Urinary bladder (tissue), 4 donors: ENCODE data around the gene COMMD7. TPM values are rescaled to one million over a fixed set of nuclear protein-coding genes. Genes with fewer than 3 reads are reported as not detected.

ENCODE experiments used
- DNase-seq: peaks from one replicate; pipeline ENCODE4 v3.0.0-alpha.2; 2015; ENCODE audit errors: extremely low spot score
- H3K27ac ChIP-seq: one replicate; pipeline ENCODE4 v1.5.1; 2013; ENCODE audit warnings: low read depth, mild to moderate bottlenecking, moderate library complexity
- H3K36me3 ChIP-seq: one replicate; pipeline ENCODE4 v1.6.1; 2013; ENCODE audit warnings: mild to moderate bottlenecking, moderate library complexity; ENCODE audit not compliant: insufficient read depth
- H3K4me1 ChIP-seq: one replicate; pipeline ENCODE4 v1.6.1; 2013; ENCODE audit warnings: mild to moderate bottlenecking, moderate library complexity; ENCODE audit not compliant: insufficient read depth
- H3K4me3 ChIP-seq: one replicate; pipeline ENCODE4 v1.5.1; 2013; ENCODE audit warnings: low read depth, low read length
- WGBS: extraction: QIAGEN DNeasy Blood & Tissue Kit; methylation state at CpG from one replicate; pipeline ENCODE4 v1.1.7; 2013; 5-methylcytosine and 5-hydroxymethylcytosine counted together
- polyA plus RNA-seq: library from polyadenylated mRNA; stranded (reverse); fragments of 200-250 nt; gene quantifications from one replicate; pipeline ENCODE4 v1.2.3, GENCODE V29; 2013
- total RNA-seq: library from RNA; depleted of rRNA; stranded (reverse); fragments of >200 nt; gene quantifications from one replicate; pipeline ENCODE4 v1.2.3, GENCODE V29; 2014
- donor health status: healthy with polysubstance abuse.
- donor health status: healthy.

COMMD7 gene
- total RNA-seq (11.9 TPM), polyA plus RNA-seq (49.6 TPM)

DNA sequence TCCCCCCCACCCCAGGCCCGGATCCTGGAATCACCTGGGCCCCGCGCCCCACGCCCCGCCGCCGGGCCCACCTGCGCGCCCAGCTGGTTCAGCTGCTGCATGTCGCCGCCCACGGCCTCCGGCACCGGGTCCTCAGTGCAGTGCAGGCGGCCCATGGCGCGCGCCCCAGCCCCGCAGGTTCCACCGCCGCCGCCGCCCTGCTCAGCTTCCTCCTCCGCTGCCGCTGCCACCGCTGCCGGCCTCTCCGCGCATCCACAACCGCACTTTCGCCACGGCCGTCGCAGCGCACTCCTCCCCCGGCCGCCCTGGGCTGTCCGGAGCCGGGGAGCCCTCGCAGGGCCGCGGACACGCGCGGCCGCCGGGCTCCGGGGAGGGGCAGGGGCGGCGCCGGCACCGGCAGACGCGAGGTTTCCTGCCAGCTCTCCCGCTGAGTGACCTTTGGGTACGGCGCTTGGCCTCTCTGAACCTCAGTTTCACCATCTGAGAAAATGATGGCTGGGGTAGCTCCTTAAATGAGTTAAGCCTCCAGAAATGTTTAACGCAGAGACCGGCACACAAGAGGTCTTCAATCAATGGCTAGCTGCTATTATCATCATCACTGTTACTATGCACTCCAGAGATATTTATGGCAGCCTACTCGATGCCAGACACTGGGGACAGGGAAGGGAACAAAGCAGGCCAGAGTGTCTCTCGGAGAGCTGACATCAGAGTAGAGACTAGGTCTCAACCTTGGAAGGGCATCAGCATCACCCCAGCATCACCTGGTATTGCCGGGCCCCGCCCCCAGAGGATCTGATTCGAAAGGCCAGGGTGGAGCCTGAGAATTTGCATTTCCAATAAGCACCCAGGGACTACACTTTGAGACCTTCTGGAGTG, at the start of gene COMMD7:
Gene COMMD7, minus strand, starts transcription at position 231 of the 876 bp plus-strand sequence. Its CDS starts 76 bp downstream, at position 155.
- Histone ChIP-seq H3K4me1 (peaks cover 4% of the 10 kb centered on the region), H3K27ac (peak within 1 kb of the TSS; percentile 79), H3K36me3 (no peaks in the 10 kb centered on the region), H3K4me3 (peak within 1 kb of the TSS; percentile 88)
- WGBS = under 1% methylated on average over 64 of the region's 64 CpGs
- no peak for DNase-seq

- WGBS = 83% methylated on average over 13 of the region's 13 CpGs
- DNase-seq = no peak
- Histone ChIP-seq H3K36me3 (no peaks in the 10 kb centered on the region), H3K4me1 (no peaks in the 10 kb centered on the region), H3K27ac (no peak overlapping the region), H3K4me3 (no peak overlapping the region)
These were observed 49.6 kb upstream of the COMMD7 start for GRCh38 chr20:32792731-32793458.

GRCh38 chr20:32792316-32792715, 49.0 kb upstream of the COMMD7 start:
- no peak for DNase-seq
- WGBS = 68% methylated on average over 3 of the region's 3 CpGs
- Histone ChIP-seq H3K4me1 (no peaks in the 10 kb centered on the region), H3K36me3 (no peaks in the 10 kb centered on the region), H3K27ac (no peak overlapping the region), H3K4me3 (no peak overlapping the region)

- Histone ChIP-seq H3K4me3 (no peak overlapping the region), H3K36me3 (no peaks in the 10 kb centered on the region), H3K4me1 (no peaks in the 10 kb centered on the region), H3K27ac (no peak overlapping the region)
- 93% methylated on average over 3 of the region's 3 CpGs for WGBS
- no peak for DNase-seq
These were observed 47.4 kb upstream of the COMMD7 start for GRCh38 chr20:32790751-32791057.

- WGBS = 70% methylated on average over 6 of the region's 6 CpGs
- Histone ChIP-seq H3K4me1 (no peaks in the 10 kb centered on the region), H3K36me3 (no peaks in the 10 kb centered on the region), H3K27ac (no peak overlapping the region), H3K4me3 (no peak overlapping the region)
- DNase-seq = no peak
These were observed 46.9 kb upstream of the COMMD7 start for GRCh38 chr20:32789896-32790750.

DNA sequence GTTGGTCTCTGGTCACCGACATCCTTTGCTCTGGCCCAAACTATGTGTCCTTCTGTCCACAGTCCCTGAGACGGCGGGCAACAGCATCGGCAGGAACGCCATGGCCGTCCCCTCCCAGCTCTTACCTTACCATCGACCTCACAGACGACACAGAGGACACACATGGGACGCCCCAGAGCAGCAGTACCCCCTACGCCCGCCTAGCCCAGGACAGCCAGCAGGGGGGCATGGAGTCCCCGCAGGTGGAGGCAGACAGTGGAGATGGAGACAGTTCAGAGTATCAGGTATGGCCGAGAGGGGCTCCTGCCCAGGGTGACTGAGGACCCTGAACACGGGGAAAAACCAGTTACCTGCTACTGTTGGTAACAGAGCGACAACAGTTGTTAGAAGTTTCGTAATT, 43.9 kb upstream of the COMMD7 start:
- H3K4me1 ChIP-seq = no peaks in the 10 kb centered on the region
- H3K27ac ChIP-seq = no peak overlapping the region
- DNase-seq = no peak
- no peaks in the 10 kb centered on the region for H3K36me3 ChIP-seq
- WGBS = 93% methylated on average over 16 of the region's 16 CpGs
- no peak overlapping the region for H3K4me3 ChIP-seq

DNA sequence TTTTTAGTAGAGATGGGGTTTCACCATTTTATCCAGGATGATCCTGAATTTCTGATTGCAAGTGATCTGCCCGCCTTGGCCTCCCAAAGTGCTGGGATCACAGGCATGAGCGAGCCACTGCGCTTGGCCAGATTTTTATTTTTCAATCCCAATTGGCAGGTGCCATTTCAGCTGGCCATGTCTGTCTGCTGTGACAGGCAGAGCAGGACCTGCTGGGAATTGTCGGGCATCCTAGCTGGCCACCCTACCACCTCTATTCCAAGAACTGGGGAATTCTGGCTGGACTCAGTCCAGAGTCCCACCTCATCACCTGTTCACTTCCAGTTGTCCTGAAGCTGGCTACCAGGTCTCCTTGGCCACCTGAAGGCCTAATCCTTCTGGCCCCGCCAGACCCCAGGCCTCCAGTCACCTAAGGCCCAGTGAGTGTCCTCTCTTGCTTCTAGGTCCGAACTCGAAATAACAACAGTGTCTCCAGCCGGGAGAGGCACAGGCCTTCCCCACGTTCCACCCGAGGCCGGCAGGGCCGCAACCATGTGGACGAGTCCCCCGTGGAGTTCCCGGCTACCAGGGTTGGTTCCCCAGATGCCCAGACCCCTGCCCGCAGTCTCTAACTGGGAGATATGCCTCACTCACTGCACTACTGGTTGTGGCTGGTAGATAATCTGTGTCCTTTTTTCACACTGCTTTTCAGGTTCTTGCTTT, 42.9 kb upstream of the COMMD7 start:
- Histone ChIP-seq H3K27ac (no peak overlapping the region), H3K36me3 (no peaks in the 10 kb centered on the region), H3K4me3 (no peak overlapping the region), H3K4me1 (no peaks in the 10 kb centered on the region)
- no peak for DNase-seq
- 95% methylated on average over 16 of the region's 16 CpGs for WGBS

DNA sequence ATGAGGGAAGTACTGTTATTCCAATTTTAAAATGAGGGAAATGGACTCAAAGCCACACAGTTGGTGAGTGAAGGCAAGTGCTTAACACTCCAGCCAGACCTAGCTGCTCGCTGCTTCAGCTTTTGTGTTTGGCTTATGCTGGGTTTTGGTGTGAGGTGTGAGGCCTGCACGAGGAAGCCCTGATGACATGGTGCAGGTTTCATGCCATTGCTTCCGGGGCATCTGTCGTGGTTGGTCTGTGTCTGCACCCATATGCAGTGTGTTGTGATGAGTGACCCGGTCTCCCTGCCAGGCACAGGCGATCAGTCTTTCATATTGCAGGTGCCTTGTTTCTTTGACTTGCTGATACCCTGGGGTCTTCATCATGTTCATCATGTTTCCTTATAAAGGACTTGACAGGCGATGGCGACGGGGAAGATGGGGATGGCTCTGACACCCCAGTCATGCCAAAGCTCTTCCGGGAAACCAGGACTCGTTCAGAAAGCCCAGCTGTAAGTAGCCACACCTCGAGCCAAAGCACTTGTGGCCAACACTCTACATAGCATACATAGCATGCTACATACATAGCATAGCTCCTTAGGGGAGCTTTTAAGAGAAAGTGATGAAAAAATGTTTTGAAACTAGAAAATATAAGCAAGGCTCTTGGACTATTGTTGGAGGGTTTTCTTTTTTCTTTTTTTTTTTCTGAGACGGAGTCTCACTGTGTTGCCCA, 41.3 kb upstream of the COMMD7 start:
- DNase-seq = no peak
- H3K4me3 ChIP-seq = no peak overlapping the region
- WGBS = 92% methylated on average over 13 of the region's 13 CpGs
- H3K4me1 ChIP-seq = no peaks in the 10 kb centered on the region
- H3K36me3 ChIP-seq = no peaks in the 10 kb centered on the region
- no peak overlapping the region for H3K27ac ChIP-seq

GRCh38 chr20:32780749-32781655, 37.7 kb upstream of the COMMD7 start:
- no peak for DNase-seq
- H3K36me3 ChIP-seq = no peaks in the 10 kb centered on the region
- no peak overlapping the region for H3K27ac ChIP-seq
- H3K4me3 ChIP-seq = no peak overlapping the region
- 88% methylated on average over 18 of the region's 18 CpGs for WGBS
- H3K4me1 ChIP-seq = no peaks in the 10 kb centered on the region

DNA sequence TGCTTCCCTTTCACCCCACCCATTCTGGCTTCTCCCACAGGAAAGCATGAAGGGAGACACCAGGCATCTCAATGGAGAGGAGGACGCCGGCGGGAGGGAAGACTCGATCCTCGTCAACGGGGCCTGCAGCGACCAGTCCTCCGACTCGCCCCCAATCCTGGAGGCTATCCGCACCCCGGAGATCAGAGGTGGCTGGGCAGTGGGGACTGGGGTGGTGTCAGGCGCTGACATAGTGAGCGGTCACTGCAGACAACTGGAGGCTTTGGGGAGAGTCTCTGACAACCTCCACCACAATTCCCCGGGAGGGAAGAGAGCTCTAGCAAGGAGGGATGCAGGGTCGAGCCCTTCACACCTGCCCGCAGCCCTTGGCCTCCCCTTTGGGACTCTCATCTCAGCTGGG, 37.0 kb upstream of the COMMD7 start:
- H3K4me3 ChIP-seq = no peak overlapping the region
- H3K36me3 ChIP-seq = no peaks in the 10 kb centered on the region
- 91% methylated on average over 16 of the region's 16 CpGs for WGBS
- DNase-seq = no peak
- H3K4me1 ChIP-seq = no peaks in the 10 kb centered on the region
- H3K27ac ChIP-seq = no peak overlapping the region

DNA sequence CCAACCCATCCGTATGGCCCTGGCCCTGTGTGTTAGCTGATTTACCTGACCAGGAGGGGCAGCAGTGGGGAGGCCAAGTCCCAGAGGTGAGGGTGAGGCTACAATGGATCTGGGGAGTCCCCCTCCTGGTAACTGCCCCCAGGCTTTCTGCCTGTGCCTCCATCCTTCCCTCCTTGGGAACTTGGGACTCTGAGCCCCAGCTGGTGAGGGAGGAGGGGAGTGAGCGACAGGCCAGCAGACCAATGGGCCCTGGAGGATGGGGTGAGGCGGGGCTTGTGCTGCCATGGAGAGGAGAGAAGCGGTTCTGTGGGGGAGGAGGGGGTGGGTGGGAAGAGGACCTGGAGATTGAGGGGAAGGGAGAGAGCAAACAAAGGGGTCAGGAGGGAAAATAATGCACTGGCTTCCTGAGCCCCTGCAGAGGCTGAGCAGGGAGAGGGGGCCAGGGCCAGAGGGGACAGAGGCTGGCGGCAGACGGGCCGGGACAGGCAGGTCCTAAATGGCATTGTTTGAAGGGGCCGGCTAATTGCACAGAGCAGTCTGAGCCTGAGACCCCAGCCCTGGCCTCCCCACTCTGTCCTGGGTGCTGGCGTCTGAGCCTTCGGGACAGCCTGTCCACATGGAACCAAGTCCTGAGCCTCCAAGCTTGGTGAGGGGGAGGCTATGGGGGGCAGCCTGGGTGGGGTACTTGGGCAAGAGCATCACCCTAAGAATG, 36.4 kb upstream of the COMMD7 start:
- H3K27ac ChIP-seq = no peak overlapping the region
- H3K4me3 ChIP-seq = no peak overlapping the region
- no peaks in the 10 kb centered on the region for H3K4me1 ChIP-seq
- H3K36me3 ChIP-seq = no peaks in the 10 kb centered on the region
- DNase-seq = no peak
- WGBS = 85% methylated on average over 10 of the region's 10 CpGs
